B cell (primary cell): ENCODE results near the gene TXLNA. TPM values are rescaled to one million over a fixed set of nuclear protein-coding genes. Genes with fewer than 3 reads are reported as not detected.

Source experiments
- ATAC-seq: fragments of 200-7000 bp; cut with Tn5 transposase; one replicate; pipeline ENCODE4 v1.10.0; 2021; ENCODE audit warnings: low read depth, mild to moderate bottlenecking, moderate number of reproducible peaks, moderate library complexity
- CTCF ChIA-PET: fragments of 350-600 bp; sonication (Branson Sonifier 250); formaldehyde crosslinking; loops from one replicate; lab custom pipeline; 2021; ENCODE audit warnings: antibody characterized with exemption, inconsistent platforms; lab: Charles Lee
- POLR2A ChIA-PET: fragments of 350-600 bp; sonication (Branson Sonifier 250); formaldehyde crosslinking; loops from one replicate; lab custom pipeline; 2021; ENCODE audit warnings: antibody characterized with exemption; lab: Charles Lee
- DNase-seq: peaks from one replicate; pipeline ENCODE4 v3.0.0; 2013
- H2AFZ ChIP-seq: 2 replicates; pipeline ENCODE4 v1.6.1; 2012; ENCODE audit warnings: mild to moderate bottlenecking, low read depth, low read length; ENCODE audit not compliant: insufficient read depth, poor library complexity, severe bottlenecking
- H3K27ac ChIP-seq, 2 donors: 1 replicate in 1 of 2; 2 replicates in 1 of 2; pipeline ENCODE4 v1.5.1; 2012 to 2013; ENCODE audit warnings: low read length in 2 of 2, mild to moderate bottlenecking in 2 of 2, moderate library complexity in 1 of 2
- H3K27me3 ChIP-seq, 4 experiments: fragments of 200-600 bp in 1 of 4; sonication (generic) in 1 of 4; replicated peaks in 1 of 4; 1 replicate in 2 of 4; 2 replicates in 2 of 4; pipeline versions ENCODE4 v1.6.1 to v1.7.0; 2013 to 2016; ENCODE audit warnings: low read length in 3 of 4, mild to moderate bottlenecking in 2 of 4, mixed read lengths in 1 of 4, moderate library complexity in 1 of 4; ENCODE audit not compliant: insufficient read depth in 4 of 4, control insufficient read depth in 3 of 4; ENCODE audit errors: control extremely low read depth in 1 of 4
- H3K36me3 ChIP-seq, 2 experiments: replicated peaks in 1 of 2; 1 replicate in 1 of 2; 2 replicates in 1 of 2; pipeline versions ENCODE4 v1.6.1 to v1.7.1; 2013; ENCODE audit warnings: low read length in 1 of 2; ENCODE audit not compliant: insufficient read depth in 2 of 2, control insufficient read depth in 1 of 2; ENCODE audit errors: control extremely low read depth in 1 of 2, extremely low read depth in 1 of 2
- H3K4me1 ChIP-seq, 2 donors: fragments of 200-600 bp in 1 of 2; sonication (generic) in 1 of 2; 1 replicate in 1 of 2; 2 replicates in 1 of 2; pipeline versions ENCODE4 v1.5.1 to v1.6.1; 2013 to 2017; ENCODE audit warnings: low read length in 2 of 2; ENCODE audit not compliant: control insufficient read depth in 2 of 2, insufficient read depth in 2 of 2
- H3K4me2 ChIP-seq: replicated peaks from 2 replicates; pipeline ENCODE3; 2012; ENCODE audit warnings: mild to moderate bottlenecking, low read depth, low read length; ENCODE audit not compliant: poor library complexity, severe bottlenecking
- H3K4me3 ChIP-seq, 5 experiments: fragments of 200-600 bp in 1 of 5; sonication (generic) in 1 of 5; 1 replicate in 3 of 5; 2 replicates in 2 of 5; pipeline versions ENCODE4 v1.5.1 to v1.7.0; 2011 to 2016; ENCODE audit warnings: low read length in 4 of 5, mild to moderate bottlenecking in 4 of 5, low read depth in 2 of 5, control low read depth in 1 of 5, moderate library complexity in 1 of 5; ENCODE audit not compliant: insufficient read depth in 1 of 5; ENCODE audit errors: control extremely low read depth in 1 of 5, extremely low read depth in 1 of 5
- H3K79me2 ChIP-seq: fragments of 200-600 bp; sonication (generic); one replicate; pipeline ENCODE4 v1.6.0; 2016; ENCODE audit warnings: low read length; ENCODE audit not compliant: control insufficient read depth, insufficient read depth
- H3K9ac ChIP-seq: fragments of 200-600 bp; sonication (generic); 2 replicates; pipeline ENCODE4 v1.6.1; 2017; ENCODE audit warnings: mild to moderate bottlenecking, low read length, moderate library complexity
- H3K9me3 ChIP-seq, 3 donors: one replicate each; pipeline versions ENCODE4 v1.6.1 to v1.7.1; 2013; ENCODE audit warnings: low read length in 2 of 3; ENCODE audit not compliant: control insufficient read depth in 2 of 3, insufficient read depth in 1 of 3; ENCODE audit errors: control extremely low read depth in 1 of 3
- H4K20me1 ChIP-seq: 2 replicates; pipeline ENCODE4 v1.6.0; 2012; ENCODE audit warnings: mild to moderate bottlenecking, low read length; ENCODE audit not compliant: insufficient read depth, control insufficient read depth, poor library complexity, severe bottlenecking
- H3K27ac Mint-ChIP-seq: one replicate; pipeline ENCODE4 v1.8.0; 2021; ENCODE audit warnings: mixed read lengths
- H3K27me3 Mint-ChIP-seq: one replicate; pipeline ENCODE4 v1.8.0; 2021; ENCODE audit warnings: mixed read lengths
- H3K4me1 Mint-ChIP-seq: one replicate; pipeline ENCODE4 v1.8.0; 2021; ENCODE audit warnings: mixed read lengths
- H3K4me3 Mint-ChIP-seq: one replicate; pipeline ENCODE4 v1.8.0; 2021; ENCODE audit warnings: mixed read lengths
- H3K9me3 Mint-ChIP-seq: one replicate; pipeline ENCODE4 v1.8.0; 2022; ENCODE audit warnings: mixed read lengths; ENCODE audit not compliant: insufficient read depth
- CTCF ChIP-seq: fragments of 200-600 bp; IDR thresholded peaks from one replicate; pipeline ENCODE4 v1.8.0; 2022; ENCODE audit warnings: antibody characterized with exemption, mild to moderate bottlenecking
- EZH2 ChIP-seq: IDR thresholded peaks from 2 replicates; pipeline ENCODE4 v1.6.1; 2012; ENCODE audit warnings: borderline replicate concordance, low read depth, mild to moderate bottlenecking, moderate library complexity, low read length; ENCODE audit not compliant: insufficient read depth, poor library complexity, severe bottlenecking
- WGBS: methylation state at CpG from one replicate; pipeline ENCODE4 v1.1.5; 2013; ENCODE audit warnings: missing lambda C conversion rate; ENCODE audit not compliant: insufficient coverage; 5-methylcytosine and 5-hydroxymethylcytosine counted together
- intact Hi-C: fragments of 100-400 bp; cut with micrococcal nuclease; formaldehyde crosslinking; loops from one replicate; pipeline ENCODE4 v1.10.0; 2022
- polyA plus RNA-seq: library from polyadenylated mRNA; depleted of rRNA; stranded (reverse); fragments of >200 nt; gene quantifications from 2 replicates; pipeline ENCODE4 v1.2.3, GENCODE V29; 2012
- total RNA-seq, 2 donors: library from RNA; stranded (reverse); fragments of 120-200 nt in 1 of 2; gene quantifications; 1 replicate in 1 of 2; 2 replicates in 1 of 2; pipeline versions ENCODE4 v1.2.3 to v1.2.4, GENCODE V29; 2013 to 2022

Gene TXLNA
- total and polyA plus RNA-seq, 2 donors (not counting 1 experiment from before 2014, with no cell fraction given): 23.0 to 38.3 TPM

- TF ChIP-seq CTCF (no peak), EZH2 (no peak)
- Histone ChIP-seq H3K4me3 (no peak overlapping the region), H3K79me2 (peaks cover 38% of the 10 kb centered on the region), H3K27ac (no peak overlapping the region), H3K27me3 (no peaks in the 10 kb centered on the region), H3K9ac (no peak overlapping the region), H2AFZ (no peak overlapping the region), H3K4me2 (no peak overlapping the region), H4K20me1 (peaks cover 39% of the 10 kb centered on the region), H3K9me3 (no peaks in the 10 kb centered on the region), H3K4me1 (peaks cover 0 to 3% of the 10 kb centered on the region in 2 donors), H3K36me3 (peaks cover 0 to 80% of the 10 kb centered on the region in 2 experiments)
- intact Hi-C loops: no loop called here
- WGBS: 100% methylated on average over 8 of the region's 9 CpGs
- Mint-ChIP-seq H3K4me3 (no peak overlapping the region), H3K4me1 (peaks cover 15% of the 10 kb centered on the region), H3K27ac (no peak overlapping the region), H3K27me3 (no peaks in the 10 kb centered on the region), H3K9me3 (no peaks in the 10 kb centered on the region)
- POLR2A ChIA-PET: no interaction called here
- CTCF ChIA-PET: no interaction called here
- ATAC-seq (no peak), DNase-seq (no peak)
These were observed 8.4 kb downstream of the TXLNA start for GRCh38 chr1:32187850-32188249.

- Mint-ChIP-seq H3K4me3 (no peak overlapping the region), H3K27me3 (no peaks in the 10 kb centered on the region), H3K4me1 (no peaks in the 10 kb centered on the region), H3K27ac (no peak overlapping the region), H3K9me3 (no peaks in the 10 kb centered on the region)
- H3K4me2 ChIP-seq: no peak overlapping the region
- POLR2A ChIA-PET: interaction anchor here (0.6 kb wide), 1 partner anchor 124 kb away, joined by 4 read pairs; no protein-coding TSS in a partner anchor
- DNase-seq (no peak), ATAC-seq (no peak)
- 98% methylated on average over 8 of the region's 8 CpGs for WGBS
- TF ChIP-seq CTCF: no peak
- TF ChIP-seq EZH2: no peak
- H3K9me3 ChIP-seq: no peaks in the 10 kb centered on the region
- no peaks in the 10 kb centered on the region for H3K27me3 ChIP-seq
- H3K36me3 ChIP-seq: peaks cover 2 to 89% of the 10 kb centered on the region in 2 experiments
- CTCF ChIA-PET: interaction anchor here (0.6 to 1.1 kb wide), 3 partner anchors 11 to 124 kb away, joined by 3 to 4 read pairs (median 3); no protein-coding TSS in a partner anchor
- H4K20me1 ChIP-seq: peaks cover 13% of the 10 kb centered on the region
- H2AFZ ChIP-seq: no peak overlapping the region
- H3K27ac ChIP-seq: no peak overlapping the region
- intact Hi-C loops: no loop called here
- no peak overlapping the region for H3K4me3 ChIP-seq
- H3K9ac ChIP-seq: no peak overlapping the region
- H3K4me1 ChIP-seq: no peaks in the 10 kb centered on the region
- peaks cover 7% of the 10 kb centered on the region for H3K79me2 ChIP-seq
These were observed 12.9 kb downstream of the TXLNA start for GRCh38 chr1:32192220-32192948.
